Tibial nerve (tissue), 4 donors: ENCODE data around the gene TCF19. TPM values are rescaled to one million over a fixed set of nuclear protein-coding genes. Genes with fewer than 3 reads are reported as not detected.

Experiments used
- DNase-seq, 2 donors: peaks; one replicate each; pipeline ENCODE4 v3.0.0-alpha.2; 2019; ENCODE audit warnings: low spot score in 2 of 2
- H3K27ac ChIP-seq, 4 donors: fragments of 200-600 bp; sonication (generic) in 3 of 4; one replicate each; pipeline ENCODE4 v1.5.1; 2017 to 2019; ENCODE audit warnings: mild to moderate bottlenecking in 1 of 4
- H3K27me3 ChIP-seq, 2 donors: fragments of 200-600 bp; sonication (generic) in 1 of 2; one replicate each; pipeline versions ENCODE4 v1.5.1 to v1.6.0; 2017 to 2019
- H3K36me3 ChIP-seq, 3 donors: fragments of 200-600 bp; sonication (generic); one replicate each; pipeline ENCODE4 v1.5.1; 2018 to 2019
- H3K4me1 ChIP-seq, 4 donors: fragments of 200-600 bp; sonication (generic) in 3 of 4; one replicate each; pipeline ENCODE4 v1.5.1; 2017 to 2019
- H3K4me3 ChIP-seq, 4 donors: fragments of 200-600 bp; sonication (generic) in 3 of 4; one replicate each; pipeline ENCODE4 v1.5.1; 2017 to 2019; ENCODE audit warnings: mild to moderate bottlenecking in 1 of 4, moderate library complexity in 1 of 4
- H3K9me3 ChIP-seq, 4 donors: fragments of 200-600 bp; sonication (generic) in 3 of 4; one replicate each; pipeline ENCODE4 v1.5.1; 2017 to 2019
- CTCF ChIP-seq, 5 experiments: fragments of 200-600 bp in 3 of 5; fragments of 450-650 bp in 2 of 5; sonication (generic) in 3 of 5; IDR thresholded peaks; one replicate each; pipeline ENCODE4 v1.5.1; 2016 to 2019; ENCODE audit warnings: antibody characterized with exemption in 5 of 5, mild to moderate bottlenecking in 3 of 5, moderate library complexity in 2 of 5
- EP300 ChIP-seq, 2 donors: sonication (generic); formaldehyde crosslinking; IDR thresholded peaks; one replicate each; pipeline ENCODE4 v1.6.1; 2017; ENCODE audit warnings: antibody characterized with exemption in 2 of 2, mild to moderate bottlenecking in 1 of 2
- POLR2A ChIP-seq, 2 donors: fragments of 450-650 bp; IDR thresholded peaks; one replicate each; pipeline ENCODE4 v1.6.1; 2017; ENCODE audit warnings: antibody characterized with exemption in 2 of 2, mild to moderate bottlenecking in 2 of 2, moderate library complexity in 2 of 2
- WGBS, 2 donors: methylation state at CpG; one replicate each; pipeline ENCODE4 v1.1.5; 2018; 5-methylcytosine and 5-hydroxymethylcytosine counted together
- total RNA-seq, 4 donors: library from RNA; depleted of rRNA; stranded (reverse); fragments of >200 nt; gene quantifications; one replicate each; pipeline ENCODE4 v1.1.0, GENCODE V29; 2016

TCF19 gene
- total RNA-seq, 4 donors from 2014 or later = 1.2 to 4.6 (median 4.0) TPM

DNA sequence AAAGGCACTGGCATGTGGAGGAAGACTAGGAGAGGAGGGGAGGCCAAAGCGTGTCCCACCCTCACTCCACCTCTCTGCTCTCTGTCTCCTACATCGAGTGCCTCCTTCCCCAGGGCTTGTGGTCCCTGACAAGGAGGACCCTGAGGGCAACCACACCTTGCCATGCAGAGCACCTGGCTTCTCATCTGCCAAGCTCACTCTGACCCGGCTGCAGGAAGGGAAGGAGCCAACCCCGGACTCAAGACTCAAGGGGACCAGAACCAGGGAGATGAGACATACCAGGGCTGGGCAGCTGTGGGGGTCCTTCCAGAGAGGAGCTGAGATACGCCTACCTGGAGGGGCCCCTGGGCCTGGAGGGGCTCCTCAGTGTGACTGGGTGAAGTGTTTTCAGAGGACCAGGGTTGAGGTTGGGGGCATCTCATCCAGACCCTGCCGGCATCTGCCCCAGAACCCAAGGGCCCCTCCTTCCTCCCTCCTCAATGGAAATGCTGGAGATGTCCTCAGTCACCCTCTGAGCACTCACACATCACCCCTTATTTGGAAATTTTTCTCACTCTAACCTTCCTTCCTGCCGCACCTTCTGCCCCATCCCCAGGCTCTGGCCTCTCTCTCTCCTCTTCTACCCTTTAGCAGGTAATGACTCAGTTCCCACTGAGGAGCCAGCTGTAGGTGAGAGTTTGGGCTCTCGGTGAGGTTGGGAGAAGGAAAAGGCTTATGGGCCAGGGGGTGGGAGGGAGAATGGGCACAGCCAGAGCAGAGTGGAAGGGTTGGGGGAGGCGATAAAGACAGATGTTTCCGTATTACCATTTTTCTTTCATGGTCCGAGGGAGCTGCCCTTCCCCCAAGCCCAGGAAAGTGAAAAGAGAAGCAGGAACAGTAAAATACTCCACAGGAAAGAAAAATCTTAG is 44.1 kb downstream of the TCF19 start:
- no peak for DNase-seq
- H3K27me3 ChIP-seq = no peaks in the 10 kb centered on the region
- H3K27ac ChIP-seq = peak overlapping the region in 3 of 4 donors; percentile 58 to 88 (median 84)
- peaks cover 0 to 28% (median 15%) of the 10 kb centered on the region in 4 donors for H3K4me1 ChIP-seq
- H3K4me3 ChIP-seq = no peak overlapping the region
- TF ChIP-seq POLR2A (IDR thresholded peaks at IDR 0.05) (no peak), EP300 (IDR thresholded peaks at IDR 0.05) (no peak), CTCF (IDR thresholded peaks at IDR 0.05) (no peak)
- H3K36me3 ChIP-seq = peaks cover 0 to 9% (median 0%) of the 10 kb centered on the region in 3 donors
- 49 to 50% methylated on average over 11 of the region's 11 CpGs for WGBS, 2 donors
- peaks cover 0 to 8% (median 0%) of the 10 kb centered on the region in 4 donors for H3K9me3 ChIP-seq

GRCh38 chr6:31203345-31203979 is 45.1 kb downstream of the TCF19 start:
- H3K4me3 ChIP-seq = peak overlapping the region; percentile 20 to 52 (median 34)
- peaks cover 0 to 8% (median 0%) of the 10 kb centered on the region in 4 donors for H3K9me3 ChIP-seq
- peak overlapping the region; percentile 38 to 88 (median 71) for H3K27ac ChIP-seq
- peaks cover 0 to 9% (median 0%) of the 10 kb centered on the region in 3 donors for H3K36me3 ChIP-seq
- H3K27me3 ChIP-seq = no peaks in the 10 kb centered on the region
- H3K4me1 ChIP-seq = peaks cover 0 to 25% (median 15%) of the 10 kb centered on the region in 4 donors
- TF ChIP-seq CTCF (IDR thresholded peaks at IDR 0.05) (no peak), EP300 (IDR thresholded peaks at IDR 0.05) (no peak), POLR2A (IDR thresholded peaks at IDR 0.05) (no peak)
- 47 to 49% methylated on average over 5 of the region's 5 CpGs for WGBS, 2 donors
- no peak for DNase-seq

DNA sequence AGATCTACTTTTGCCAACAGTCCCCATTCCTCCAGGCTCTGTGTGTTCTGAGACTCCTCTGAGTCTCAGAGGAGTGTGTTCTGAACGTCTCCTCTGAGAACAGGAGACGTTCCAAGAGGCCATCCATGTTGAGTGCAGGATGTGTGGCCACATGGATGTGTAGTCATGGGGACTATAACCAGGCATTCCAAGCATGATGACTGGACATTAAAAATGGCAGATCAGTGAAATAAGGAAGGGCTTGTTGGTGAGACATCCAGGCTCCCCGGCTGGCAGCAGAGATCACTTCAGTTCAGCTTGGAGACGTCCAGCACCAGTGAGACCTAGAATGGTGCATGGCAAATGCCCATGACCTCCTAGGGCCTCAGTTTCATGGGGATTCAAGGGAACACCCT is 46.4 kb downstream of the TCF19 start:
- peaks cover 0 to 8% (median 0%) of the 10 kb centered on the region in 4 donors for H3K9me3 ChIP-seq
- H3K27ac ChIP-seq = peak overlapping the region in 3 of 4 donors; percentile 58 to 88 (median 84)
- DNase-seq = no peak
- H3K4me3 ChIP-seq = no peak overlapping the region
- no peaks in the 10 kb centered on the region for H3K27me3 ChIP-seq
- WGBS, 2 donors = 71 to 73% methylated on average over 4 of the region's 4 CpGs
- H3K36me3 ChIP-seq = peaks cover 0 to 9% (median 0%) of the 10 kb centered on the region in 3 donors
- H3K4me1 ChIP-seq = peaks cover 0 to 21% (median 12%) of the 10 kb centered on the region in 4 donors
- no peak for TF ChIP-seq CTCF (IDR thresholded peaks at IDR 0.05)
- no peak for TF ChIP-seq EP300 (IDR thresholded peaks at IDR 0.05)
- no peak for TF ChIP-seq POLR2A (IDR thresholded peaks at IDR 0.05)

DNA sequence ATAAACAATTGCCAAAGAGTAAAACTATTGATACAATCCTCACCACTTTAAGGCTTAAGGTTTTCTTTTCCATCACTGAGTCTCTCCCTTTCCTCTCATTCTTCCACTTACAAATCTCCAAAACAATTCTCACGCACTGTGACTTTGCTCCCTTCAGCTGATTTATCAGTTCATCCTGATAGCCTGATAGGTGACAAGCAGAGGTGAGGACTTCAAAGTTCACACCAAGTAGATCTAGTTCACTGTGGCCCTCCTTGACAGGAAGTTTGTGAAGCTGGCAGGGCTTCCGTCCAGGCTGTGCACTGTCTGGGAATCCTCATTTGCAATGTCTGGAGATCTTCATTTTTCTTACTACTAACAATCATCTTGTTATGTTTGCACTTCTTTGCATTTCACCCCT is 47.2 kb downstream of the TCF19 start:
- peaks cover 0 to 21% (median 12%) of the 10 kb centered on the region in 4 donors for H3K4me1 ChIP-seq
- H3K27me3 ChIP-seq = no peaks in the 10 kb centered on the region
- no peak overlapping the region for H3K27ac ChIP-seq
- TF ChIP-seq POLR2A (IDR thresholded peaks at IDR 0.05) (no peak), EP300 (IDR thresholded peaks at IDR 0.05) (no peak), CTCF (IDR thresholded peaks at IDR 0.05) (no peak)
- peaks cover 0 to 6% (median 0%) of the 10 kb centered on the region in 3 donors for H3K36me3 ChIP-seq
- DNase-seq = no peak
- no peak overlapping the region for H3K4me3 ChIP-seq
- H3K9me3 ChIP-seq = peaks cover 0 to 4% (median 0%) of the 10 kb centered on the region in 4 donors
- 82 to 90% methylated on average over 2 of the region's 2 CpGs for WGBS, 2 donors
